Thyroid gland (tissue), 4 donors: ENCODE data around the gene BANF2. TPM values are rescaled to one million over a fixed set of nuclear protein-coding genes. Genes with fewer than 3 reads are reported as not detected.
A peak's percentile ranks its signal among the peaks of the same experiment; 100 is the strongest.

Source experiments
- DNase-seq, 2 donors: peaks; one replicate each; pipeline ENCODE4 v3.0.0-alpha.2; 2019
- H3K27ac ChIP-seq, 3 donors: fragments of 200-600 bp; sonication (generic); 1 replicate in 2 of 3; 2 replicates in 1 of 3; pipeline ENCODE4 v1.5.1; 2016 to 2019; ENCODE audit warnings: mild to moderate bottlenecking in 1 of 3, moderate library complexity in 1 of 3
- H3K27me3 ChIP-seq: fragments of 200-600 bp; sonication (generic); one replicate; pipeline ENCODE4 v1.5.1; 2019
- H3K36me3 ChIP-seq, 2 donors: fragments of 200-600 bp; sonication (generic); one replicate each; pipeline ENCODE4 v1.5.1; 2016 to 2019
- H3K4me1 ChIP-seq, 2 donors: fragments of 200-600 bp; sonication (generic); one replicate each; pipeline ENCODE4 v1.5.1; 2017 to 2019
- H3K4me3 ChIP-seq, 3 donors: fragments of 200-600 bp; sonication (generic); replicated peaks in 1 of 3; 1 replicate in 2 of 3; 2 replicates in 1 of 3; pipeline ENCODE4 v1.5.1; 2016; ENCODE audit warnings: mild to moderate bottlenecking in 1 of 3
- H3K9me3 ChIP-seq: fragments of 200-600 bp; sonication (generic); one replicate; pipeline ENCODE4 v1.5.1; 2017
- POLR2A ChIP-seq, 2 donors: fragments of 450-650 bp; IDR thresholded peaks; one replicate each; pipeline ENCODE4 v1.6.1; 2017; ENCODE audit warnings: antibody characterized with exemption in 2 of 2, mild to moderate bottlenecking in 2 of 2, moderate library complexity in 1 of 2
- WGBS, 2 donors: methylation state at CpG; one replicate each; pipeline ENCODE4 v1.1.5; 2017; 5-methylcytosine and 5-hydroxymethylcytosine counted together
- intact Hi-C: fragments of 100-400 bp; cut with DNase I; formaldehyde crosslinking; loops from one replicate; pipeline ENCODE4 v1.15.1; 2023
- total RNA-seq, 4 donors: library from RNA; depleted of rRNA; stranded (reverse); fragments of >200 nt; gene quantifications; one replicate each; pipeline ENCODE4 v1.2.3, GENCODE V29; 2016
- TF ChIP-seq, protein P1 (sequence below), 6 experiments: fragments of 200-600 bp in 3 of 6; fragments of 450-650 bp in 3 of 6; sonication (generic) in 3 of 6; IDR thresholded peaks; one replicate each; pipeline ENCODE4 v1.5.1; 2016 to 2019; ENCODE audit warnings: antibody characterized with exemption in 6 of 6, mild to moderate bottlenecking in 2 of 6, inconsistent platforms in 1 of 6, moderate library complexity in 1 of 6

BANF2 gene
- total RNA-seq, 4 donors from 2014 or later: 15.2 TPM; not detected in 3

DNA sequence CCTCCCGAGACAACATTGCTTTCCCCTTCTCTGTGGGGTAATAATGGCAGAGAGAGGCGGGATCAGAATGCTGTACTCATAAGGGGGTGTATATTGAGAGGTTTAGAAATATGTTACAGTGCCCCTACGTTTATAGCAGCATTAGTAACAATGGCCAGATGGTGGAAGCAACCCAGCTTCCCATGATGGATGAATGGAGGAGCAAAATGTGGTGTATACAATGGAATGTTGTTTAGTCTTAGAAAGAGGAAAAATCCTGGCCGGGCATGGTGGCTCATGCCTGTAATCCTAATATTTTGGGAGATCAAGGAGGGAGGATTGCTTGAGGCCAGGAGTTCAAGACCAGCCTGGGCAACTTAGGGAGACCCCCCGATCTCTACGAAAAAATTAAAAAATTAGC is 12.9 kb downstream of the BANF2 start:
- Histone ChIP-seq H3K36me3 (no peaks in the 10 kb centered on the region), H3K27ac (no peak overlapping the region), H3K27me3 (no peaks in the 10 kb centered on the region), H3K9me3 (no peaks in the 10 kb centered on the region), H3K4me1 (peaks cover 32 to 34% of the 10 kb centered on the region in 2 donors), H3K4me3 (no peak overlapping the region)
- intact Hi-C loops: no loop called here
- TF ChIP-seq, protein P1, sequence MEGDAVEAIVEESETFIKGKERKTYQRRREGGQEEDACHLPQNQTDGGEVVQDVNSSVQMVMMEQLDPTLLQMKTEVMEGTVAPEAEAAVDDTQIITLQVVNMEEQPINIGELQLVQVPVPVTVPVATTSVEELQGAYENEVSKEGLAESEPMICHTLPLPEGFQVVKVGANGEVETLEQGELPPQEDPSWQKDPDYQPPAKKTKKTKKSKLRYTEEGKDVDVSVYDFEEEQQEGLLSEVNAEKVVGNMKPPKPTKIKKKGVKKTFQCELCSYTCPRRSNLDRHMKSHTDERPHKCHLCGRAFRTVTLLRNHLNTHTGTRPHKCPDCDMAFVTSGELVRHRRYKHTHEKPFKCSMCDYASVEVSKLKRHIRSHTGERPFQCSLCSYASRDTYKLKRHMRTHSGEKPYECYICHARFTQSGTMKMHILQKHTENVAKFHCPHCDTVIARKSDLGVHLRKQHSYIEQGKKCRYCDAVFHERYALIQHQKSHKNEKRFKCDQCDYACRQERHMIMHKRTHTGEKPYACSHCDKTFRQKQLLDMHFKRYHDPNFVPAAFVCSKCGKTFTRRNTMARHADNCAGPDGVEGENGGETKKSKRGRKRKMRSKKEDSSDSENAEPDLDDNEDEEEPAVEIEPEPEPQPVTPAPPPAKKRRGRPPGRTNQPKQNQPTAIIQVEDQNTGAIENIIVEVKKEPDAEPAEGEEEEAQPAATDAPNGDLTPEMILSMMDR (IDR thresholded peaks at IDR 0.05): no peak
- TF ChIP-seq POLR2A (IDR thresholded peaks at IDR 0.05): no peak
- 92 to 94% methylated on average over 6 of the region's 6 CpGs for WGBS, 2 donors
- DNase-seq: no peak

DNA sequence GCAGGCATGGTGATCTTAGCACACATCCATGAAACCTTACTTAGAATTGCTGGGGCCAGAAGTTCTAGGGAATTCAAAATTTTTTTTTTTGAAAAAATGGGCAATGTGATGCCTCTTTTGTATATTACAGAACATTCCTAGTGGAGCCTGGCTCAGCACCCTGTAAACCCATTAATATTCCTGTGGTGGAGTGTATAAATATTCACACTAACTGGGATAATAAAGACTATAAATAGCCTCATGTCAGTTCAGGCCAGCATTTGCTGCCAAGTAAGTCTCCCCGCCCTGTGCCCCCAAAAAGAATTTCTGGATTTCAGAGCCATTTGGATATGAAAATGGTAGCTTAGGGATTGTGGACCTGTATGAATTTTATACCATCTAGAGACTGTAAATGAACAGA is 14.8 kb downstream of the BANF2 start:
- TF ChIP-seq, protein P1 (IDR thresholded peaks at IDR 0.05): no peak
- TF ChIP-seq POLR2A (IDR thresholded peaks at IDR 0.05): no peak
- 76 to 83% methylated on average over 1 of the region's 1 CpG for WGBS, 2 donors

DNA sequence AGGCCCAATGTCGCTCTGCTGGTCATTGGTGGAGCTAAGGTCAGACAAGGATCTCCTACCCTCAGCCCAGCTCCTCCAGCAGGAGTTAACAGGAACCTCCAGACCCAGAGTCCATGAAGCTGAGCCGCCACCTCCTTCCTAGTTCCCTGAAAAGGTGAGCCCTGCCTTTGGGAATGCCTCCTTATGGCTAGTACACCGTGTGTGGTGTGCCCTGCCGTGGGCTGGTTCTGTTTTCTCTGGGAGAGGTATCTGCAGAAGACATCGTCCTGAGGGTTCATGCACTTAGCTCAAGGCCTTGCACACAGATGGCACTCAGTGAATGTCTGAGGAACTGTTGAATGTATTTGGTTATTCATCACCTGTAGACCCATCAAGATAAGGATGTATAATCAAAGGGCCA is 15.3 kb downstream of the BANF2 start:
- Histone ChIP-seq H3K27me3 (no peaks in the 10 kb centered on the region), H3K27ac (peak overlapping the region in 1 of 3 donors; percentile 7), H3K9me3 (no peaks in the 10 kb centered on the region), H3K4me3 (no peak overlapping the region), H3K36me3 (no peaks in the 10 kb centered on the region), H3K4me1 (peaks cover 12 to 13% of the 10 kb centered on the region in 2 donors)
- intact Hi-C loops: no loop called here
- no peak for TF ChIP-seq POLR2A (IDR thresholded peaks at IDR 0.05)
- TF ChIP-seq, protein P1 (IDR thresholded peaks at IDR 0.05): no peak
- DNase-seq: no peak
- 88 to 97% methylated on average over 2 to 5 of the region's 5 CpGs for WGBS, 2 donors

More for the DNA sequence above, 14.8 kb downstream of the BANF2 start:
- no peaks in the 10 kb centered on the region for H3K36me3 ChIP-seq
- H3K9me3 ChIP-seq: no peaks in the 10 kb centered on the region
- H3K27me3 ChIP-seq: no peaks in the 10 kb centered on the region
- peak overlapping the region; percentile 7 to 39 (median 15) for H3K27ac ChIP-seq
- no peak for DNase-seq
- intact Hi-C loops: no loop called here
- H3K4me1 ChIP-seq: peaks cover 16 to 18% of the 10 kb centered on the region in 2 donors
- no peak overlapping the region for H3K4me3 ChIP-seq

DNA sequence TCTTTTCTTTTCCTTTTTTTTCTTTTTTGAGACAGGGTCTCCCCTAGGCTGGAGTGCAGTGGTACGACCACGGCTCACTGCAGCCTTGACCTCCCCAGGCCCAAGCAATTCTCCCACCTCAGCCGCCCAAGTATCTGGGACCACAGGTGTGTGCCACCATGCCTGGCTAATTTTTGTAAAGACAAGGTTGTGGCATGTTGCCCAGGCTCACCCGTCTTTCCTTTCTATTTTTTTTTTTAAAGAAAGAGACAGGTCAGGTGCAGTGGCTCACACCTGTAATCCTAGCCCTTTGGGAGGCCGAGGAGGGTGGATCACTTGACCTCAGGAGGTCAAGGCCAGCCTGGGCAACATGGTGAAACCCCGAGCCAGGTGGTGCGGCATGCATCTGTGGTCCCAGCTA is 16.6 kb downstream of the BANF2 start:
- Histone ChIP-seq H3K4me3 (no peak overlapping the region), H3K36me3 (no peaks in the 10 kb centered on the region), H3K9me3 (no peaks in the 10 kb centered on the region), H3K4me1 (peaks cover 18% of the 10 kb centered on the region in 2 donors), H3K27me3 (no peaks in the 10 kb centered on the region), H3K27ac (peak overlapping the region in 1 of 3 donors; percentile 10)
- no peak for TF ChIP-seq POLR2A (IDR thresholded peaks at IDR 0.05)
- TF ChIP-seq, protein P1 (IDR thresholded peaks at IDR 0.05): no peak
- DNase-seq: peak; percentile 37 to 52
- intact Hi-C loops: no loop called here
- 64 to 66% methylated on average over 7 of the region's 7 CpGs for WGBS, 2 donors

DNA sequence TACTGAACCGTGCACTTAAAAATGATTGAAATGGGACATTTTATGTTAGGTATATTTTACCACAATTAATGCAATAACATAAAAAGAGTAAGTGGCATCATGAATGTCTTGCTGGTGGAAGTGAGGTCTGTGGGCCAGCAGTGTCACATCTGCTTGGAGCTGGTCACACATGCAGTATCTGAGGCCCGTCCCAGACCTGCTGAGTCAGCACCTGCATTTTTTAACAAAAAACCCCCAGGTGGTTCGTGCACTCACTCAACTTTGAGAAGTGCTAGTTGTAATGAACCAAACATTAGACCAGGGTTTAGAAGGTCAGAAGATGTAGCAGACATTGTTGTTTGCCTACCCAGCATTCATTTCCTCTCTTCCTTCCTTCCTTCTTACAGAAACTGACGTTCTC is 21.0 kb downstream of the BANF2 start:
- Histone ChIP-seq H3K4me1 (peaks cover 17 to 18% of the 10 kb centered on the region in 2 donors), H3K27ac (peak overlapping the region; percentile 21 to 62 (median 30)), H3K36me3 (no peaks in the 10 kb centered on the region), H3K9me3 (no peaks in the 10 kb centered on the region), H3K27me3 (no peaks in the 10 kb centered on the region), H3K4me3 (no peak overlapping the region)
- TF ChIP-seq, protein P1 (IDR thresholded peaks at IDR 0.05): no peak
- TF ChIP-seq POLR2A (IDR thresholded peaks at IDR 0.05): no peak
- DNase-seq: peak; percentile 44 to 56
- 39 to 55% methylated on average over 4 of the region's 4 CpGs for WGBS, 2 donors
- intact Hi-C loops: no loop called here
